K562 (cell line): ENCODE data around the gene TPRG1L. TPM values are rescaled to one million over a fixed set of nuclear protein-coding genes. Genes with fewer than 3 reads are reported as not detected.

Experiments used
- ATAC-seq: fragments of 200-7000 bp; cut with Tn5 transposase; 3 replicates; pipeline ENCODE4 v1.9.1; 2020; ENCODE audit warnings: moderate library complexity
- BruUV-seq: library from RNA; stranded (reverse); fragments of 400-500 nt; replicated peaks from 2 replicates; lab custom pipeline; 2021; lab: Mats Ljungman, UMichigan
- CTCF ChIA-PET: fragments of 300-600 bp; formaldehyde crosslinking; extraction: SDS; loops from one replicate; lab custom pipeline; 2021; ENCODE audit warnings: low intra/inter-chr PET ratio; lab: Yijun Ruan, JAX
- POLR2A ChIA-PET: fragments of 300-600, 350-650 bp; sonication (Branson Sonifier 250); formaldehyde crosslinking; extraction: SDS; loops from one replicate; lab custom pipeline; 2021; ENCODE audit warnings: antibody characterized with exemption, inconsistent platforms; lab: Yijun Ruan, JAX
- DNase-seq, 4 experiments: peaks; one replicate each; pipeline versions ENCODE4 v3.0.0 to v3.0.0-alpha.2; 2011 to 2018; ENCODE audit warnings: low spot score in 3 of 4, mixed read lengths in 3 of 4; ENCODE audit errors: extremely low read depth in 1 of 4
- FAIRE-seq: peaks from 2 replicates; lab custom pipeline; 2011; peaks lifted over from hg19 to GRCh38; lab: Jason Lieb, UNC
- H2AFZ ChIP-seq: 2 replicates; pipeline ENCODE4 v1.6.0; 2011; ENCODE audit warnings: low read depth, low read length, control low read depth, inconsistent platforms
- H3K27ac ChIP-seq: fragments of 200-600 bp; 3 replicates; pipeline ENCODE4 v1.8.0; 2011; ENCODE audit warnings: low read depth, mild to moderate bottlenecking, control low read depth, inconsistent platforms, low read length, moderate library complexity, mixed read lengths; ENCODE audit errors: extremely low read depth
- H3K27me3 ChIP-seq, 2 experiments: fragments of 300-600 bp in 1 of 2; 2 replicates in 1 of 2; 3 replicates in 1 of 2; pipeline versions ENCODE4 v1.6.0 to v1.8.0; 2011; ENCODE audit warnings: inconsistent platforms in 2 of 2, low read length in 2 of 2, mild to moderate bottlenecking in 1 of 2, mixed read lengths in 1 of 2, moderate library complexity in 1 of 2; ENCODE audit not compliant: control insufficient read depth in 2 of 2, insufficient read depth in 2 of 2
- H3K36me3 ChIP-seq: fragments of 300-600 bp; 3 replicates; pipeline ENCODE4 v1.8.0; 2011; ENCODE audit warnings: mild to moderate bottlenecking, low read length, inconsistent platforms; ENCODE audit not compliant: control insufficient read depth, insufficient read depth
- H3K4me1 ChIP-seq, 2 experiments: fragments of 200-600 bp in 1 of 2; replicated peaks in 1 of 2; 2 replicates in 1 of 2; 3 replicates in 1 of 2; pipeline versions ENCODE4 v1.5.1 to v1.8.0; 2011; ENCODE audit warnings: inconsistent platforms in 2 of 2, low read length in 2 of 2, mild to moderate bottlenecking in 1 of 2, mixed read lengths in 1 of 2, moderate library complexity in 1 of 2; ENCODE audit not compliant: control insufficient read depth in 2 of 2, insufficient read depth in 2 of 2
- H3K4me2 ChIP-seq: 2 replicates; pipeline ENCODE4 v1.6.1; 2011; ENCODE audit warnings: low read length, control low read depth, inconsistent platforms, mixed read lengths; ENCODE audit not compliant: insufficient read depth
- H3K4me3 ChIP-seq: fragments of 200-600 bp; sonication (generic), shearing (Covaris generic); 2 replicates; pipeline ENCODE4 v1.5.1; 2016; ENCODE audit warnings: control low read depth, inconsistent platforms
- H3K79me2 ChIP-seq: fragments of 200-600 bp; 3 replicates; pipeline ENCODE4 v1.8.0; 2011; ENCODE audit warnings: low read length, inconsistent platforms; ENCODE audit not compliant: control insufficient read depth, insufficient read depth
- H3K9ac ChIP-seq, 2 experiments: 2 replicates each; pipeline versions ENCODE4 v1.6.0 to v1.6.1; 2011; ENCODE audit warnings: low read depth in 2 of 2, low read length in 2 of 2, control low read depth in 1 of 2, inconsistent platforms in 1 of 2, mild to moderate bottlenecking in 1 of 2, mixed read lengths in 1 of 2; ENCODE audit not compliant: insufficient read depth in 1 of 2
- H3K9me1 ChIP-seq: one replicate; pipeline ENCODE4 v1.6.0; 2011; ENCODE audit warnings: inconsistent platforms, mild to moderate bottlenecking, low read length, moderate library complexity; ENCODE audit not compliant: control insufficient read depth, insufficient read depth
- H3K9me3 ChIP-seq: replicated peaks from 2 replicates; pipeline ENCODE4 v1.5.1; 2011; ENCODE audit warnings: low read depth, low read length, inconsistent platforms; ENCODE audit not compliant: control insufficient read depth, insufficient read depth
- H4K20me1 ChIP-seq: replicated peaks from 2 replicates; pipeline ENCODE4 v1.6.1; 2011; ENCODE audit warnings: low read length, inconsistent platforms, mixed read lengths; ENCODE audit not compliant: control insufficient read depth, insufficient read depth
- BRD4 ChIP-seq: fragments of 200-600 bp; sonication (generic); IDR thresholded peaks from 2 replicates; pipeline ENCODE4 v1.6.1; 2017; ENCODE audit warnings: inconsistent platforms
- ELK1 ChIP-seq: sonication (generic); formaldehyde crosslinking; IDR thresholded peaks from 2 replicates; pipeline ENCODE4 v1.8.1; 2022; ENCODE audit warnings: missing genetic modification reagents
- GTF2F1 ChIP-seq: IDR thresholded peaks from 2 replicates; pipeline ENCODE4 v1.6.1; 2011; ENCODE audit warnings: low read depth, low read length, improper control_type of control experiment
- KHSRP ChIP-seq: fragments of 450-650 bp; IDR thresholded peaks from 2 replicates; pipeline ENCODE4 v1.6.1; 2017
- MTF1 ChIP-seq: fragments of 250-450 bp; sonication (Bioruptor Pico); IDR thresholded peaks from 2 replicates; pipeline ENCODE4 v1.9.0; 2021; ENCODE audit warnings: moderate library complexity, mild to moderate bottlenecking, inconsistent platforms, borderline replicate concordance
- POLR2AphosphoS2 ChIP-seq: IDR thresholded peaks from 2 replicates; pipeline ENCODE4 v1.6.1; 2012; ENCODE audit warnings: low read length, improper control_type of control experiment
- POLR2G ChIP-seq: fragments of 200-400 bp; formaldehyde crosslinking; IDR thresholded peaks from 2 replicates; pipeline ENCODE4 v1.6.1; 2017; ENCODE audit warnings: low read depth, mild to moderate bottlenecking, antibody characterized with exemption, low read length, moderate library complexity
- RBFOX2 ChIP-seq: fragments of 200-400 bp; formaldehyde crosslinking; IDR thresholded peaks from 2 replicates; pipeline ENCODE4 v1.6.1; 2017; ENCODE audit warnings: low read depth, mild to moderate bottlenecking, low read length, moderate library complexity
- SMARCA5 ChIP-seq: fragments of 450-650 bp; IDR thresholded peaks from 2 replicates; pipeline ENCODE4 v1.6.1; 2016
- STAT5A ChIP-seq: IDR thresholded peaks from 2 replicates; pipeline ENCODE4 v1.6.1; 2012; ENCODE audit warnings: low read length, inconsistent platforms, borderline replicate concordance
- XRCC4 ChIP-seq: IDR thresholded peaks from one replicate; pipeline ENCODE4 v1.6.1; 2011; ENCODE audit not compliant: insufficient read depth, insufficient read length; ENCODE audit errors: extremely low read depth
- ZFPM2 ChIP-seq: fragments of 250-450 bp; sonication (Bioruptor Pico); IDR thresholded peaks from 2 replicates; pipeline ENCODE4 v1.5.1; 2022; ENCODE audit warnings: mild to moderate bottlenecking
- WGBS: fragments of 100-300 bp; shearing (Covaris generic); methylation state at CpG from one replicate; pipeline ENCODE4 v1.1.6; 2016; ENCODE audit warnings: low coverage, mixed read lengths; ENCODE audit not compliant: insufficient coverage; ENCODE audit errors: missing lambda C conversion rate; 5-methylcytosine and 5-hydroxymethylcytosine counted together
- in situ Hi-C: fragments of 300-500 bp; cut with MboI; formaldehyde crosslinking; loops from 4 replicates; pipeline ENCODE4 v1.15.0; 2018; ENCODE audit warnings: inconsistent platforms, mixed read lengths
- intact Hi-C: fragments of 100-400 bp; cut with micrococcal nuclease; formaldehyde crosslinking; loops from 2 replicates; pipeline ENCODE4 v1.14.2; 2022
- polyA plus RNA-seq, 8 experiments: library from polyadenylated mRNA; depleted of rRNA in 4 of 8; stranded (reverse) in 5 of 8; unstranded in 3 of 8; fragments of >200 nt; fragmentation: Nextera tagmentation in 2 of 8; fragmentation: Illumina TruSeq in 1 of 8; extraction: Ambion mirVana in 2 of 8; extraction: Trizol in 1 of 8; gene quantifications; 2 replicates each; pipeline versions ENCODE4 v1.2.1 to v1.2.3, GENCODE V29; 2011 to 2014; ENCODE audit warnings: inconsistent platforms in 1 of 8, missing spikeins in 1 of 8
- total RNA-seq, 7 experiments: library from RNA; depleted of rRNA in 6 of 7; stranded (reverse); fragments of >200 nt in 6 of 7; fragmentation: Illumina TruSeq in 2 of 7; extraction: Trizol in 2 of 7; gene quantifications; 2 replicates each; pipeline versions ENCODE4 v1.2.1 to v1.2.3, GENCODE V29; 2011 to 2021; ENCODE audit warnings: low replicate concordance in 1 of 7
- TF ChIP-seq, protein P1 (sequence below), 2 experiments: fragments of 250-450 bp in 1 of 2; fragments of 450-650 bp in 1 of 2; sonication (Bioruptor Pico) in 1 of 2; IDR thresholded peaks; 2 replicates each; pipeline versions ENCODE4 v1.6.1 to v1.8.0; 2016 to 2021; ENCODE audit warnings: mild to moderate bottlenecking in 2 of 2, moderate library complexity in 2 of 2, missing compliant biosample characterization in 1 of 2, missing genetic modification characterization in 1 of 2
- TF ChIP-seq, protein P2 (sequence below): sonication (generic); formaldehyde crosslinking; IDR thresholded peaks from 2 replicates; pipeline ENCODE4 v1.8.1; 2023; ENCODE audit warnings: mild to moderate bottlenecking, missing genetic modification reagents

The TPRG1L gene
- total and polyA plus RNA-seq, 9 of the 15 experiments (the other 6 are each of a cell fraction or from before 2014, with no cell fraction given): 1.6 to 11.0 (median 6.2) TPM

DNA sequence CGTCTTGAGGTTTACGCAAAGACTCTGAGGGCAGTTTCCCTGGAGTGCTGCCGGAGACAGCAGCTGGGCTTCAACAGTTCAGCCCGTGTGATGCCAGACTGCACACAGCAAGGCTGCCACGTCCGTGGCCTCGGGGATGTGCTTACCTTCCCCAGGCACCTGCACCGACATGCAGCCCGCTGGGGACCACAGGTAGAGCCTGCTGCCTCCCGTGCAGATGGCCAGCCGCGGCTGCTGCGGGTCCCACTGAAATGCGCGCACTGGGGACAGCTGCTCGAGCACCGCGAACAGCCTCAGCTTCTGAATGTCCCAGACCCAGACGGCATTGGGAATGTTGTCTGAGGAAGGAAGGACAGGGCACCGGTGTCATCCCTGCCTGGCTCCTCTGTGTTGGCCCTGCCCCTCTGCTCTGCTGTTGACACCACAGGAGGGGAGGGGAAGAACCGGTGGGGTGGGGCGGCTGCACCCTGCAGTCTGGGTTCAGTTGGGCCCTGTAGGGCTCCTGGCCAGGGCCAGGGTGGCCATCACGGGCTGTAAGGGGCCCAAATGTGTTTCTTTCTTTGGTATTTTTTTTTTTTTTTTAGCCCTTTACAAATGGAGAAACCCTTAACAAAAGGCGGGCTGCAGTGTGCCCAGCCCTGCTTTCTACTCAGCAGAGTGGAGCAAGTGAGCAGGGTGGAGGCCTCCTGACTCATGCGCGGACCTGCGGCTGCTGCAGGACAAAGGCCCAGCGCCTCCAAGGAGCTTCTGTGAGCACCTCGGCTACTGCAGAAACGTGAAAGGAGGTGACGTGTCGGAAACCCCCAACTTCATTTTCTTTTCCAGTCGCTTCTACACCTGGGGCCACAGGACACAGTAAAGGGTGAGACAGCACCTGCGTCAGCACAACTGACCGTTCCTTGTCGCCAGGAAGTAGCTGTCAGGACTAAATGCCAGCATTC, 6.8 kb downstream of the TPRG1L start:
- no peak for TF ChIP-seq GTF2F1
- no peak for TF ChIP-seq SMARCA5
- TF ChIP-seq STAT5A: no peak
- no peak for TF ChIP-seq ELK1 (CRISPR knock-in tag)
- TF ChIP-seq ZFPM2 (CRISPR knock-in tag): no peak
- TF ChIP-seq POLR2AphosphoS2: no peak
- peak; percentile 26; the same call in 1 of the 2 replicates for TF ChIP-seq RBFOX2
- peak; percentile 59; the same call in 1 of the 2 replicates for TF ChIP-seq POLR2G
- TF ChIP-seq KHSRP: no peak
- TF ChIP-seq MTF1 (CRISPR knock-in tag): no peak
- TF ChIP-seq, protein P1, sequence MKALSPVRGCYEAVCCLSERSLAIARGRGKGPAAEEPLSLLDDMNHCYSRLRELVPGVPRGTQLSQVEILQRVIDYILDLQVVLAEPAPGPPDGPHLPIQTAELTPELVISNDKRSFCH (CRISPR knock-in tag; IDR thresholded peaks at IDR 0.05): no peak
- TF ChIP-seq, protein P1 (tag; IDR thresholded peaks at IDR 0.05): no peak
- TF ChIP-seq, protein P2, sequence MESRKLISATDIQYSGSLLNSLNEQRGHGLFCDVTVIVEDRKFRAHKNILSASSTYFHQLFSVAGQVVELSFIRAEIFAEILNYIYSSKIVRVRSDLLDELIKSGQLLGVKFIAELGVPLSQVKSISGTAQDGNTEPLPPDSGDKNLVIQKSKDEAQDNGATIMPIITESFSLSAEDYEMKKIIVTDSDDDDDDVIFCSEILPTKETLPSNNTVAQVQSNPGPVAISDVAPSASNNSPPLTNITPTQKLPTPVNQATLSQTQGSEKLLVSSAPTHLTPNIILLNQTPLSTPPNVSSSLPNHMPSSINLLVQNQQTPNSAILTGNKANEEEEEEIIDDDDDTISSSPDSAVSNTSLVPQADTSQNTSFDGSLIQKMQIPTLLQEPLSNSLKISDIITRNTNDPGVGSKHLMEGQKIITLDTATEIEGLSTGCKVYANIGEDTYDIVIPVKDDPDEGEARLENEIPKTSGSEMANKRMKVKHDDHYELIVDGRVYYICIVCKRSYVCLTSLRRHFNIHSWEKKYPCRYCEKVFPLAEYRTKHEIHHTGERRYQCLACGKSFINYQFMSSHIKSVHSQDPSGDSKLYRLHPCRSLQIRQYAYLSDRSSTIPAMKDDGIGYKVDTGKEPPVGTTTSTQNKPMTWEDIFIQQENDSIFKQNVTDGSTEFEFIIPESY (CRISPR knock-in tag): peak; percentile 33
- no peak for TF ChIP-seq XRCC4
- no peak for TF ChIP-seq BRD4
- no peak overlapping the region for H3K4me2 ChIP-seq
- ATAC-seq: peak; percentile 30; the same call in 1 of the 3 replicates
- CTCF ChIA-PET: no interaction called here
- no peaks in the 10 kb centered on the region for H3K27me3 ChIP-seq
- peak overlapping the region in 1 of 2 experiments; percentile 55; a peak in 1 of 4 replicates for H3K9ac ChIP-seq
- DNase-seq: no peak
- no peaks in the 10 kb centered on the region for H4K20me1 ChIP-seq
- peaks cover 0 to 15% of the 10 kb centered on the region in 2 experiments; a peak in 1 of 5 replicates for H3K4me1 ChIP-seq
- 78% methylated on average over 31 of the region's 36 CpGs for WGBS
- H2AFZ ChIP-seq: no peak overlapping the region
- in situ Hi-C loops: no loop called here
- FAIRE-seq: no peak
- no peak overlapping the region for H3K27ac ChIP-seq
- intact Hi-C loops: no loop called here
- H3K79me2 ChIP-seq: no peaks in the 10 kb centered on the region
- no TSS peak for BruUV-seq
- H3K36me3 ChIP-seq: peaks cover 60% of the 10 kb centered on the region; the same call in 1 of the 3 replicates
- H3K4me3 ChIP-seq: no peak overlapping the region
- no peaks in the 10 kb centered on the region for H3K9me3 ChIP-seq
- POLR2A ChIA-PET: interaction anchor here (1.0 to 2.9 kb wide), 2 partner anchors 10 to 16 kb away, joined by 4 to 8 read pairs; no protein-coding TSS in a partner anchor
- no peaks in the 10 kb centered on the region for H3K9me1 ChIP-seq
